AG04450 (cell line): ENCODE measurements around the gene TRAF3IP3. TPM values are rescaled to one million over a fixed set of nuclear protein-coding genes. Genes with fewer than 3 reads are reported as not detected.

ENCODE experiments used
- CTCF ChIA-PET: fragments of 300-600, 350-600 bp; formaldehyde crosslinking; extraction: SDS; loops from one replicate; lab custom pipeline; 2022; ENCODE audit warnings: antibody characterized with exemption, inconsistent platforms; lab: Charles Lee
- POLR2A ChIA-PET: fragments of 350-600 bp; formaldehyde crosslinking; extraction: SDS; loops from one replicate; lab custom pipeline; 2021; ENCODE audit warnings: antibody characterized with exemption, inconsistent platforms; lab: Yijun Ruan, JAX
- DNase-seq: peaks from one replicate; pipeline ENCODE4 v3.0.0-alpha.2; 2011; ENCODE audit warnings: low read depth, low spot score
- H3K27ac ChIP-seq: one replicate; pipeline ENCODE4 v1.5.1; 2012; ENCODE audit warnings: low read depth, low read length, control low read depth
- H3K27me3 ChIP-seq: one replicate; pipeline ENCODE4 v1.6.0; 2012; ENCODE audit warnings: low read length; ENCODE audit not compliant: control insufficient read depth, insufficient read depth
- H3K4me3 ChIP-seq: 2 replicates; pipeline ENCODE4 v1.5.1; 2011; ENCODE audit warnings: mild to moderate bottlenecking, low read depth, low read length, control low read depth
- H3K9me3 ChIP-seq: 2 replicates; pipeline ENCODE4 v1.5.1; 2012; ENCODE audit warnings: low read length; ENCODE audit not compliant: control insufficient read depth, insufficient read depth
- CTCF ChIP-seq: IDR thresholded peaks from 2 replicates; pipeline ENCODE4 v1.5.1; 2011; ENCODE audit warnings: low read depth, low read length, control low read depth, inconsistent platforms
- polyA plus RNA-seq: library from polyadenylated mRNA; depleted of rRNA; stranded (reverse); fragments of >200 nt; gene quantifications from 2 replicates; pipeline ENCODE4 v1.2.3, GENCODE V29; 2011

The TRAF3IP3 gene
- polyA plus RNA-seq, 1 experiment: 0.10 TPM

- no peak for TF ChIP-seq CTCF
- CTCF ChIA-PET: interaction anchor here (0.6 to 2.2 kb wide), 8 partner anchors 9 to 481 kb away, joined by 3 to 7 read pairs (median 3); no protein-coding TSS in a partner anchor
- Histone ChIP-seq H3K9me3 (no peaks in the 10 kb centered on the region), H3K27me3 (no peaks in the 10 kb centered on the region), H3K4me3 (no peak overlapping the region), H3K27ac (peak overlapping the region; percentile 94)
- POLR2A ChIA-PET: interaction anchor here (2.1 kb wide), 1 partner anchor 14 kb away, joined by 10 read pairs; the partner anchor contains the start of gene C1orf74
- no peak for DNase-seq
Measured at GRCh38 chr1:209769971-209770370, 14.1 kb downstream of the TRAF3IP3 start.

- ChIA-PET CTCF (interaction anchor here (0.6 to 1.1 kb wide), 2 partner anchors 22 to 181 kb away, joined by 3 read pairs; no protein-coding TSS in a partner anchor), POLR2A (no interaction called here)
- H3K4me3 ChIP-seq: no peak overlapping the region
- no peak overlapping the region for H3K27ac ChIP-seq
- no peak for DNase-seq
- no peaks in the 10 kb centered on the region for H3K9me3 ChIP-seq
- no peaks in the 10 kb centered on the region for H3K27me3 ChIP-seq
- no peak for TF ChIP-seq CTCF
Measured at GRCh38 chr1:209770636-209771415, 15.0 kb downstream of the TRAF3IP3 start.

- no peak for DNase-seq
- no peak overlapping the region for H3K27ac ChIP-seq
- ChIA-PET CTCF (interaction anchor here (1.4 to 1.8 kb wide), 2 partner anchors 24 to 51 kb away, joined by 4 to 7 read pairs; no protein-coding TSS in a partner anchor), POLR2A (no interaction called here)
- no peak overlapping the region for H3K4me3 ChIP-seq
- no peak for TF ChIP-seq CTCF
- no peaks in the 10 kb centered on the region for H3K27me3 ChIP-seq
- no peaks in the 10 kb centered on the region for H3K9me3 ChIP-seq
Measured at GRCh38 chr1:209772126-209772525, 16.3 kb downstream of the TRAF3IP3 start.

- H3K27ac ChIP-seq: no peak overlapping the region
- H3K4me3 ChIP-seq: no peak overlapping the region
- H3K9me3 ChIP-seq: no peaks in the 10 kb centered on the region
- CTCF ChIA-PET: interaction anchor here (0.5 to 3.3 kb wide), 2 partner anchors 48 to 139 kb away, joined by 3 to 9 read pairs; no protein-coding TSS in a partner anchor
- no peaks in the 10 kb centered on the region for H3K27me3 ChIP-seq
- no peak for TF ChIP-seq CTCF
- POLR2A ChIA-PET: no interaction called here
- DNase-seq: no peak
Measured at GRCh38 chr1:209774592-209774991, 18.7 kb downstream of the TRAF3IP3 start.

- Histone ChIP-seq H3K27me3 (no peaks in the 10 kb centered on the region), H3K4me3 (no peak overlapping the region), H3K27ac (no peak overlapping the region), H3K9me3 (no peaks in the 10 kb centered on the region)
- POLR2A ChIA-PET: no interaction called here
- TF ChIP-seq CTCF: no peak
- CTCF ChIA-PET: interaction anchor here (2.4 to 3.3 kb wide), 2 partner anchors 27 to 47 kb away, joined by 9 to 11 read pairs; no protein-coding TSS in a partner anchor
- no peak for DNase-seq
Measured at GRCh38 chr1:209775678-209776077, 19.8 kb downstream of the TRAF3IP3 start.
